Measurements from ENCODE around the gene CKAP4.
"Not testable (repeated sequence)": the region's sequence is repeated elsewhere in the genome, so short reads cannot be mapped to it uniquely, and the experiment has no call there.

The CKAP4 gene, protein sequence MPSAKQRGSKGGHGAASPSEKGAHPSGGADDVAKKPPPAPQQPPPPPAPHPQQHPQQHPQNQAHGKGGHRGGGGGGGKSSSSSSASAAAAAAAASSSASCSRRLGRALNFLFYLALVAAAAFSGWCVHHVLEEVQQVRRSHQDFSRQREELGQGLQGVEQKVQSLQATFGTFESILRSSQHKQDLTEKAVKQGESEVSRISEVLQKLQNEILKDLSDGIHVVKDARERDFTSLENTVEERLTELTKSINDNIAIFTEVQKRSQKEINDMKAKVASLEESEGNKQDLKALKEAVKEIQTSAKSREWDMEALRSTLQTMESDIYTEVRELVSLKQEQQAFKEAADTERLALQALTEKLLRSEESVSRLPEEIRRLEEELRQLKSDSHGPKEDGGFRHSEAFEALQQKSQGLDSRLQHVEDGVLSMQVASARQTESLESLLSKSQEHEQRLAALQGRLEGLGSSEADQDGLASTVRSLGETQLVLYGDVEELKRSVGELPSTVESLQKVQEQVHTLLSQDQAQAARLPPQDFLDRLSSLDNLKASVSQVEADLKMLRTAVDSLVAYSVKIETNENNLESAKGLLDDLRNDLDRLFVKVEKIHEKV

DNA sequence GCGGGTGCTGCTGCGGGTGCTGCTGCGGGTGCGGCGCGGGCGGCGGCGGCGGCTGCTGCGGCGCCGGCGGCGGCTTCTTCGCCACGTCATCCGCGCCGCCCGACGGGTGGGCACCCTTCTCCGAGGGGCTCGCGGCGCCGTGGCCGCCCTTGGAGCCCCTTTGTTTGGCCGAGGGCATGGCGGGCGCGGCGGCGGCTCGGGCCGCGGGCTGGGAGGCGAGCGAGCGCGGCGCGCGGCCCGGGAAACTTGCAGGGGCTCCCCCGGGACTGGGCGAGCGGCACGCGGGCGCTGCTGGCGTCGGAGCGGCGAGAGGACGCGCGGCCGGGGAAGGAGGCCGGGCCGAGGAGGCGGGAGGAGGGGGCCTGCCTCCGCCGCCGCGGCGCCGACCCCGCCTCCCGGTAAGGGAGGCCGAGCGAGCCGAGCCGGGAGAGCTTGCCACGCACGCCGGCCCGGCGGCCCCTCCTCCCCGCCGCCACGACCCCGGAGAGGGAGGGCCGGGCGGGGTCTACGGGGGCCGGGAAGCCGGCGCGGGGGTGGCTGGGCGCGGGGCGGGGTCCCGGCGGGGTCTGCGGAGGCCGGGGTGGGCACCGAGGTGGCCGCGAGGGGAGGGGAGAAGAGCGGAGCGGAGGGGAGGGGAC is at the start of gene CKAP4:
Gene CKAP4 (minus strand): TSS at position 347 of the 638 bp plus-strand sequence. CDS start 169 bp downstream, at position 178.
- peak; percentile 91 for DNase-seq

GRCh38 chr12:106297075-106297474 is 49.3 kb upstream of the CKAP4 start:
- no peak for DNase-seq

DNA sequence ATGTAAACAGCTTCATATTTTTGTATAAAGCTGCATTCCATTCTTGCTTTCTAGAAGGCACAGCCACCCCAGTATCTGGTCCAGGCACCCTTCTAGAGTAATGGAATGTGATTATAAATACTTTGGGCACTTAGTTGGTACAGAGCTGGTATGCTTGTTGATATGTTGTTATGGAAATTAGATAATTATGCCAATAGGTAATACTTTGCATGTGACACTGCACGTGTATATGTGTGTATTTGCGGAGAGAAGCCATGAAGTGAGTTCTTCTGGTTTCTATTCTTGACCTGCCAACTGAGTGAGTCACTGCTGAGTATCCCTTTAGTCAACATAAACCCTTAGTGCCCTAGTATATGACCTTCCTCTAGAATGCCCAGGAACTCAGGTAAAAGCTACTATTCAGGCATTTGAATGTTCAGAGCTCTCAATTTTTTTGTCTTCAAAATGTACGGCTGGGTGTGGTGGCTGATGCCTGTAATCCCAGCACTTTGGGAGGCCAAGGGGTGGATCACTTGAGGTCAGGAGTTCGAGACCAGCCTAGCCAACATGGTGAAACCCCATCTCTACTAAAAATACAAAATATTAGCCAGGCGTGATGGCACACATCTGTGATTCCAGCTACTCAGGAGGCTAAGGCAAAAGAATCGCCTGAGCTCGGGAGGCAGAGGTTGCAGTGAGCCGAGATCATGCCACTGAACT is 48.5 kb upstream of the CKAP4 start:
- DNase-seq, result no peak

DNA sequence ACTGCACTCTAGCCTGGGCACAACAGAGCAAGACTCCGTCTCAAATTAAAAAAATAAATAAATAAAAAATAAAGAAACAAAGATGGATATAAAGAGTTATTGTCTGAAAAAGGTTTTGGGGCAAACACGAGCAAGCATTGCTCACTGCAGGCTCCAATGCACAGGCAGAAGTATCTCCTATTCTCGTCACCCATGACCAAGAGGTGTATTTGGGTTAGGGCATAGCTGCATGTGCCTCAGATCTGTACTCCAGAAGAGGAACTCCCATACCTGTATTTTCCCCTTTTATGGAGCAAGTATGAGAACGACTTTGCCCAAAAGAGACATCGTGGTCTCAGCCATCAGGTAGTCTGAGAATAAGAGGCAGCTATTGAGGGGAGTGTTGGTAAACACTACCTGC is 44.5 kb upstream of the CKAP4 start:
- no peak for DNase-seq

DNA sequence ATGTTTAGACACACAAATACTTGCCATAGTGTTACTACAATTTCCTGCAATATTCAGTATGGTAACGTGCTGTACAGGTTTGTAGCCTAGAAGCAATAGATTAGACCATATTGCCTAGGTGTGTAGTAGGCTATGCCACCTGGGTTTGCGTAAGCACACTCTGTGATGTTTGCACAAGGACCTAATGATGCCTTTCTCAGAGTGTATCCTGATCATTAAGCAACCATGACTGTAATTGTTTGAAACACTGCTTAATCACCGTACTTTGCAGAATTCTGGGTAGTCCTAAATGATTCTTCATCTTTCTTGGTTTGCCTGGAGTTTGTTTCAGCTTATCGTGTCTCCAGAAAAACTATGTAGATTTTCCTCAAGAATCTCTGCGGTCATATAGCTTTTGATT is 43.5 kb upstream of the CKAP4 start:
- DNase-seq, result no peak

DNA sequence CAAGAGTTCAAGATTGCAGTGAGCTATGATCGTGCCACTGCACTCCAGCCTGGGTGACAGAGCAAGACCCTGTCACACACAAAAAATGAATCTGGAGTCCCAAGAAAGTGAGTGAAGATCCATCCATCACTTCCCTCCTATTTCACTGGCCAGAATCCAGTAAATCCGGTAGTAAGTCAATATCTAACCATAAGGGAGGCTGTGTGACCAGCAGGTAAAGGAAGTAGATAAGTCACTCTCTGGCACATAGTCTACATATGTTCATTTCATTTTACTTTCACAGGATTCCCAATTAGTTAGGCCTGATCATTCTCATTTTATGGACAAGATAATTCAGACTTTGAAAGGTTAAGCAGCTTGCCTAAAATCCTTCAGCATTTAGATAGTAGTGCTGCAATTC is 42.8 kb upstream of the CKAP4 start:
- no peak for DNase-seq

DNA sequence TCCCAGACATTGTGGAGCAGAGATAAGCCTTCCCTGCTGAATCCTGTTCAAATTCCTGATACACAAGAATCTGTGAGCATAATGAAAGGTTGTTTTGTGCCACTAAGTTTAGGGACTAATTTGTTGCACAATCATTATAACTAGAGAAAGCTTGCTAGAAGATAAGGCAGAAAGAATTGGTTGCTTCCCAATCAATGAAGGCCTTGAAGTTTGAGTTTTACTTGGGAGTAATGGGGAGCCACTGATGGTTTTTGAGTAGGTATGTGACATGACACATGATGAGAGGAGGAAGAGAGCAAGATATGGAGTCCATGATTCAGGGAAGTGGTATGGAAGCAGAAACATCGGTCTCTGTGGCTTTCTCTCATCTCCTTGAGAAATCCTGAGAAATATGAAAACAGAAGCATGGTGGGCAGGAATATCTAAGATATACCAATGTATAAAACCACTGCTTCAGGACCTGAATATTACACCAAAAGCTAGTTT is 41.4 kb upstream of the CKAP4 start:
- no peak for DNase-seq

GRCh38 chr12:106288494-106289195 is 40.8 kb upstream of the CKAP4 start:
- no peak for DNase-seq

- DNase-seq, result no peak
These were observed 40.3 kb upstream of the CKAP4 start for GRCh38 chr12:106288101-106288493.

DNA sequence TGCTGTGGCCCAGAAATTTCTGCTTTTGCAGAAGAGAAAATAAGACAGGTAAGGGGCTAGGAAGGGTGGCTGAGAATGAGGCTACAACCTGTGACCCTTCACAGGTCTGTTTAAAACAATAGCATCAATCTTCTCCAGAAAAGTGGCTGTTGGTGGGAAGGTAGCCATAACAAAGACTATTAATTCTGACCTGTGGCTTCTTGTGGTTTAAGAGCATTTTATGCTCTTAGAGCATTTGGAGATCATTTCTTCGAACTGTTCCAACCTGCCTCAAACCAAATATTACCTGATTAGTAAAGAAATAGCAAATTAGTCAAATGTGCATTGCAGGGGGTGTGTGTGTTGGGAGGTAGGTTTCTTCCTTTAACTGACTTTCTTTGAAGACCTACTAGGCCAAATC is 39.5 kb upstream of the CKAP4 start:
- no peak for DNase-seq

GRCh38 chr12:106286576-106287162 is 38.8 kb upstream of the CKAP4 start:
- not testable (repeated sequence) for DNase-seq

GRCh38 chr12:106285982-106286381 is 38.2 kb upstream of the CKAP4 start:
- DNase-seq, result no peak

GRCh38 chr12:106284358-106285105 is 36.7 kb upstream of the CKAP4 start:
- no peak for DNase-seq

- DNase-seq, result peak; percentile 40
These were observed 34.8 kb upstream of the CKAP4 start for GRCh38 chr12:106282457-106283097.

GRCh38 chr12:106281804-106282203 is 34.0 kb upstream of the CKAP4 start:
- DNase-seq, result no peak

DNA sequence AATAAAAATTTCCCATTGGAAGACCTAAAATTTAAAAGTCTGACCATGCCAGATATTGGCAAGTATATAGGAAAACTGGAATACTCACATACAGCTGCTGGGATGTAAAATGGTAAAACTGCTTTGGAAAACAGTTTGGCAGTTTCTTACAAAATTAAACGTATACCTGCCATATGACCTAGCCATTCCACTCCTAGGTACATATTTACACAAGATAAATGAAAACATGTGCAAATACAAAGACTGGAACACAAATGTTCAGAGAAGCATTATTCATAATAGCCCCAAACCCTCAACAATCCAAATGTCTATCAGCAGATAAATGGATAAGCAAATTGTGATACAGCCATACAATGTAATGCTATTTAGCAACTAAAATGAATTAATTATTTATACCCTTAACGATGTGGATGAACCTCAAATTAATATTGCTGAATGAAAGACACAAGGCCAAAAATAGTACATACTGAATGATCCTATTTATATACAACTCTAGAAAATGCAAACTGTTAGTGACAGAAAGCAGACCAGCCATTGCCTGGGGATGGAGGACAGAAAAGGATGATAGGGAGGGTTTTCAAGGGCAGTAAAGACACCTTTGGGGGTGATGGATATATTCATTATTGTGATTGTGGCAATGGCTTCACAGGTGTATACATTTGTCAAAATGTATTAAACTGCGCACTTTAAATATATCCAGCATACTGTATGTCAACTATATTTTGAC is 33.4 kb upstream of the CKAP4 start:
- no peak for DNase-seq

- no peak for DNase-seq
These were observed 32.3 kb upstream of the CKAP4 start for GRCh38 chr12:106280106-106280505.

DNA sequence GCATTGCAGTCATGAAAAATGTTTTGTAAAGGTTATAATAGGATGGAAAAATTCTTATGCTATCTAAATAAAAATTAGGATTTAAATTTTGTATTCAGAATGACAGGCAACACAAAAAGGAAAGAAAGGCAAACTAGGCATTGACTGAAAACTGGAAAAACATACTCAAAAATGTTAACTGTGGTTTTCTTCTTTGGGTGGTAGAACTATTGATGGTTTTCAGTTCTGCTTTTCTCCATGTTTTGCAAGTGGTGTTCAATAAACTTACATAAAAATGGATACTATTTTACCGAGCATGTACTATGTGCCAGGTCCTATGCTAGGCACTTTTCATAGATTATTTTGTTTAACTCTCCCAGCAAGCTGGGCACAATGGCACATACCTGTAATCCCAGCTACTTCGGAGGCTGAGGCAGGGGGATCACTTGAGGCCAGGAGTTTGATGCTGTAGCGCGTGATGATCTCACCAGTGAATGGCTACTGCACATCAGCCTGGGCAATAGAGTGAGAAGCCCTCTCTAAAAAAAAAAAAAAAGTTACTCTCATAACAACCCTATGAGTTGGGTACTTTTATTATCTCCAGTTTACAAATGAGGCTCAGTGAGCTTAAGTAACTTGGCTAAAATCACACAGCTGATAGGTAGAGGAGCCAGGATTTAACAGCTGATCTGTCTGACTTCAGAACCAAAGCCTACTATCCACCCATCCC is 28.4 kb upstream of the CKAP4 start:
- DNase-seq, result no peak

DNA sequence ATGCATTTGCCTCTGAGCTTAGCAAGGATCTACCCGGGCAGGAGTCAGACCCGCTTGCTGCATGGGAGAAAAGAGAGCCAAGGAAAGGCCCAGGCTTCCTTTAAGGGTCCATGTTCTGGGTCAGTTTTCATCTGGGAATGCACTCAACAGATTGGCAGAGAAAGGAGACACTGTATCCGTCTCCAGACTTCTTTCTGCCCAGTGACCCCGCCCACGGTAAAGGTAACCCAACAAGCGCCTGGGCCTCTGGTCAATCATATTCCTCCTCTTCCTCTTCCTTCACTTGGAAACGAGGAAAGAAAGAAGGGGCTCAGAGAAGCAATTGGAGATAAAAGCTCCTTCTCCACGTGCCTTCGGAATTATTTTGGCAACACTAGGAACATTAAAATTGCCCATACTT is 27.6 kb upstream of the CKAP4 start:
- DNase-seq, result no peak
